Gastrocnemius medialis (tissue), 4 donors: ENCODE data around the gene IRF2BPL. TPM values are rescaled to one million over a fixed set of nuclear protein-coding genes. Genes with fewer than 3 reads are reported as not detected.

Experiments used
- ATAC-seq, 2 donors: fragments of 150-250 bp; one replicate each; pipeline ENCODE4 v1.9.1; 2016
- DNase-seq, 2 donors: peaks; one replicate each; pipeline ENCODE4 v3.0.0-alpha.2; 2019
- H3K27ac ChIP-seq, 4 donors: fragments of 200-600 bp; sonication (generic); 1 replicate in 1 of 4; 2 replicates in 3 of 4; pipeline ENCODE4 v1.5.1; 2016 to 2018; ENCODE audit warnings: mild to moderate bottlenecking in 2 of 4, moderate library complexity in 1 of 4
- H3K27me3 ChIP-seq, 3 donors: fragments of 200-600 bp; sonication (generic) in 2 of 3; 1 replicate in 1 of 3; 2 replicates in 2 of 3; pipeline versions ENCODE4 v1.5.1 to v1.6.0; 2016 to 2019; ENCODE audit warnings: mild to moderate bottlenecking in 1 of 3, moderate library complexity in 1 of 3
- H3K36me3 ChIP-seq, 2 donors: fragments of 200-600 bp; sonication (generic) in 1 of 2; one replicate each; pipeline ENCODE4 v1.5.1; 2017 to 2018
- H3K4me1 ChIP-seq, 2 donors: fragments of 200-600 bp; sonication (generic) in 1 of 2; one replicate each; pipeline ENCODE4 v1.5.1; 2016 to 2017; ENCODE audit warnings: mild to moderate bottlenecking in 2 of 2
- H3K4me3 ChIP-seq, 4 donors: fragments of 200-600 bp; sonication (generic) in 3 of 4; 1 replicate in 1 of 4; 2 replicates in 3 of 4; pipeline ENCODE4 v1.5.1; 2016 to 2019; ENCODE audit warnings: mild to moderate bottlenecking in 2 of 4
- H3K9me3 ChIP-seq, 3 donors: fragments of 200-600 bp; sonication (generic) in 2 of 3; 1 replicate in 1 of 3; 2 replicates in 2 of 3; pipeline ENCODE4 v1.5.1; 2016 to 2019
- CTCF ChIP-seq, 5 experiments: fragments of 450-650 bp in 3 of 5; fragments of 200-600 bp in 2 of 5; sonication (generic) in 2 of 5; IDR thresholded peaks in 4 of 5; conservative IDR thresholded peaks in 1 of 5; 1 replicate in 4 of 5; 2 replicates in 1 of 5; pipeline ENCODE4 v1.5.1; 2016 to 2019; ENCODE audit warnings: antibody characterized with exemption in 5 of 5, mild to moderate bottlenecking in 3 of 5, moderate library complexity in 3 of 5
- POLR2A ChIP-seq, 2 donors: fragments of 450-650 bp; IDR thresholded peaks; one replicate each; pipeline ENCODE4 v1.6.1; 2017; ENCODE audit warnings: antibody characterized with exemption in 2 of 2, mild to moderate bottlenecking in 2 of 2, moderate library complexity in 2 of 2
- in situ Hi-C, 4 donors: fragments of 200-750 bp; cut with MboI; loops; one replicate each; pipeline versions ENCODE4 v1.15.0 to v1.8.0; 2017; ENCODE audit warnings: low sequenced_read_pairs in 4 of 4
- intact Hi-C: fragments of 100-400 bp; cut with DNase I; formaldehyde crosslinking; loops from one replicate; pipeline ENCODE4 v1.15.1; 2023; ENCODE audit warnings: low total_unique reads
- total RNA-seq, 4 donors: library from RNA; depleted of rRNA; stranded (reverse); fragments of >200 nt; gene quantifications; one replicate each; pipeline versions ENCODE4 v1.1.0 to v1.2.3, GENCODE V29; 2016

IRF2BPL gene
- total RNA-seq, 4 donors from 2014 or later = 15.0 to 26.4 (median 17.0) TPM

- intact Hi-C loops (loop anchor here (1.0 to 2.0 kb wide), 2 partner anchors 9 to 114 kb away; no protein-coding TSS in a partner anchor), in situ Hi-C loops (no loop called here)
- no peaks in the 10 kb centered on the region for H3K36me3 ChIP-seq
- ATAC-seq = peak; percentile 66 to 72
- peak; percentile 87 to 95 for DNase-seq
- H3K4me3 ChIP-seq = peak overlapping the region; percentile 55 to 70 (median 59)
- H3K9me3 ChIP-seq = no peaks in the 10 kb centered on the region
- peak overlapping the region; percentile 95 to 100 (median 100) for H3K27ac ChIP-seq
- peaks cover 62 to 66% of the 10 kb centered on the region in 2 donors for H3K4me1 ChIP-seq
- H3K27me3 ChIP-seq = no peaks in the 10 kb centered on the region
- TF ChIP-seq CTCF (IDR thresholded peaks at IDR 0.05 in 4 of 5, conservative IDR thresholded peaks at IDR 0.05 in 1 of 5) (peak in 2 of 5 experiments; percentile 9 to 18), POLR2A (IDR thresholded peaks at IDR 0.05) (peak in 1 of 2 donors; percentile 26)
Observed at GRCh38 chr14:77032844-77033621, 4.5 kb upstream of the IRF2BPL start.

GRCh38 chr14:77032491-77032843, 4.0 kb upstream of the IRF2BPL start:
- Histone ChIP-seq H3K27me3 (no peaks in the 10 kb centered on the region), H3K4me3 (peak overlapping the region; percentile 55 to 70 (median 59)), H3K36me3 (no peaks in the 10 kb centered on the region), H3K4me1 (peaks cover 56 to 60% of the 10 kb centered on the region in 2 donors), H3K9me3 (no peaks in the 10 kb centered on the region), H3K27ac (peak overlapping the region; percentile 95 to 100 (median 100))
- TF ChIP-seq POLR2A (IDR thresholded peaks at IDR 0.05) (no peak), CTCF (IDR thresholded peaks at IDR 0.05 in 4 of 5, conservative IDR thresholded peaks at IDR 0.05 in 1 of 5) (no peak)
- intact Hi-C loops = loop anchor here (2.0 kb wide), 1 partner anchor 114 kb away; no protein-coding TSS in a partner anchor
- DNase-seq (peak in 1 of 2 donors; percentile 87), ATAC-seq (peak; percentile 3 to 19)
- in situ Hi-C loops = no loop called here

- intact Hi-C loops = loop anchor here (2.0 kb wide), 1 partner anchor 113 kb away; no protein-coding TSS in a partner anchor
- H3K36me3 ChIP-seq = no peaks in the 10 kb centered on the region
- peaks cover 55 to 56% of the 10 kb centered on the region in 2 donors for H3K4me1 ChIP-seq
- no peak for TF ChIP-seq CTCF (IDR thresholded peaks at IDR 0.05 in 4 of 5, conservative IDR thresholded peaks at IDR 0.05 in 1 of 5)
- H3K27me3 ChIP-seq = no peaks in the 10 kb centered on the region
- ATAC-seq (no peak), DNase-seq (peak in 1 of 2 donors; percentile 61)
- peak overlapping the region; percentile 95 to 100 (median 100) for H3K27ac ChIP-seq
- in situ Hi-C loops = no loop called here
- peak overlapping the region in 3 of 4 donors; percentile 55 to 70 (median 57) for H3K4me3 ChIP-seq
- no peaks in the 10 kb centered on the region for H3K9me3 ChIP-seq
Observed at GRCh38 chr14:77031759-77032490, 3.4 kb upstream of the IRF2BPL start.

- Histone ChIP-seq H3K27me3 (no peaks in the 10 kb centered on the region), H3K27ac (peak overlapping the region; percentile 95 to 100 (median 100)), H3K9me3 (no peaks in the 10 kb centered on the region), H3K36me3 (no peaks in the 10 kb centered on the region), H3K4me3 (peak overlapping the region; percentile 53 to 94 (median 88)), H3K4me1 (peaks cover 65 to 67% of the 10 kb centered on the region in 2 donors)
- TF ChIP-seq CTCF (IDR thresholded peaks at IDR 0.05 in 4 of 5, conservative IDR thresholded peaks at IDR 0.05 in 1 of 5) = no peak
- peak; percentile 43 to 57 for TF ChIP-seq POLR2A (IDR thresholded peaks at IDR 0.05)
- in situ Hi-C loops (no loop called here), intact Hi-C loops (loop anchor here (1.0 to 2.0 kb wide), 2 partner anchors 41 to 71 kb away; partner anchors contain the start of gene CIPC)
- peak; percentile 24 to 32 for ATAC-seq
- peak; percentile 57 to 76 for DNase-seq
Observed at GRCh38 chr14:77027538-77028383, 747 bp downstream of the IRF2BPL start.
